Mesothelial cell of epicardium (in vitro differentiated cells): ENCODE measurements around the gene ERC1. TPM values are rescaled to one million over a fixed set of nuclear protein-coding genes. Genes with fewer than 3 reads are reported as not detected.

Experiments
- DNase-seq, 2 experiments: peaks; one replicate each; pipeline ENCODE4 v3.0.0; 2021; ENCODE audit warnings: low spot score in 2 of 2; ENCODE audit not compliant: unreplicated experiment in 2 of 2
- H3K27ac Mint-ChIP-seq: 2 replicates; pipeline ENCODE4 v1.8.0; 2021; ENCODE audit warnings: mixed read lengths
- H3K27me3 Mint-ChIP-seq: 2 replicates; pipeline ENCODE4 v1.8.0; 2021; ENCODE audit warnings: low read depth, mixed read lengths
- H3K36me3 Mint-ChIP-seq: 2 replicates; pipeline ENCODE4 v1.8.0; 2021; ENCODE audit warnings: mixed read lengths
- H3K4me1 Mint-ChIP-seq: 2 replicates; pipeline ENCODE4 v1.8.0; 2021; ENCODE audit warnings: mixed read lengths
- H3K4me3 Mint-ChIP-seq: 2 replicates; pipeline ENCODE4 v1.8.0; 2021; ENCODE audit warnings: mild to moderate bottlenecking, moderate library complexity, mixed read lengths
- H3K9me3 Mint-ChIP-seq: 2 replicates; pipeline ENCODE4 v1.8.0; 2021; ENCODE audit warnings: mixed read lengths
- total RNA-seq: library from RNA; stranded (reverse); gene quantifications from 3 replicates; pipeline ENCODE4 v1.2.1, GENCODE V29; 2021
- TF ChIP-seq, protein P1 (sequence below): fragments of 200-600 bp; sonication (generic); IDR thresholded peaks from one replicate; pipeline ENCODE4 v1.5.0; 2021; ENCODE audit warnings: antibody characterized with exemption; ENCODE audit not compliant: unreplicated experiment

The ERC1 gene
- total RNA-seq = 65.6 to 69.0 TPM (median 66.1 TPM) in 3 replicates

DNA sequence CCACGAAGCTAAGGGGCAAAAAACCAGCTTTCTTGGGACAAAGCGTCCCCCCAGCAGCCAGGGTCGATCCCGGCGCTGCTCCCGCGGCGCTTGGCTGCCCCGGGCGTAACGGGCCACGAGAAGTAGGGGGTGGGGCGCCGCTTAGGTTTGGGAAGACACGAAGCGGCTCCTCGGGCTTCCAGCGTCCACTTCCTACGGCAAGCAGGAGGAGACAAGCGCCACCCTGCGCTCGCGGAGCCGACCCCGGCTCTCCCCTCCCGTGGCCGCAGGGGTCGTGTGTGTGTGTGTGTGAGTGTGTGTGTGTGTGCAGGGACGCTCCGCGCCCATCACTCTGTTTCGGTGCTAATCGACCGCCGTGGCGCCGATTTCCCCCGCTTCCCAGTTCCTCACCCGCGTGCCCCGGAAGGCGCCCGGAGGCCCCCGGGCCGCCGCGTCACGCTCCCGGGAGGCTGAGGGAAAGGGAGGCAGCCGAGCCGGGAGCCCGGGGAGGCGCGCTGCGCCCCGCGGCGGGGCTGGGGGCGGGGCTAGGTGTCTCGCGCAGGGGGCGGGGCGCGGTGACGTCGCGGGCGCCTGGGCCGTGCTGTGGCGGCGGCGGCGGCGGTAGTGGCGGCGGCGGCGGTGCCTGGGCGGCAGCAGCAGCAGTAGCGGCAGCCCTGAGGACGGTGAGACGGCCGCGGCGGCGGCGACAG is at the start of gene ERC1:
TSS of gene ERC1 (plus strand) at position 563 of the 689 bp plus-strand sequence. CDS start 36,681 bp downstream, outside the sequence.
- TF ChIP-seq, protein P1, sequence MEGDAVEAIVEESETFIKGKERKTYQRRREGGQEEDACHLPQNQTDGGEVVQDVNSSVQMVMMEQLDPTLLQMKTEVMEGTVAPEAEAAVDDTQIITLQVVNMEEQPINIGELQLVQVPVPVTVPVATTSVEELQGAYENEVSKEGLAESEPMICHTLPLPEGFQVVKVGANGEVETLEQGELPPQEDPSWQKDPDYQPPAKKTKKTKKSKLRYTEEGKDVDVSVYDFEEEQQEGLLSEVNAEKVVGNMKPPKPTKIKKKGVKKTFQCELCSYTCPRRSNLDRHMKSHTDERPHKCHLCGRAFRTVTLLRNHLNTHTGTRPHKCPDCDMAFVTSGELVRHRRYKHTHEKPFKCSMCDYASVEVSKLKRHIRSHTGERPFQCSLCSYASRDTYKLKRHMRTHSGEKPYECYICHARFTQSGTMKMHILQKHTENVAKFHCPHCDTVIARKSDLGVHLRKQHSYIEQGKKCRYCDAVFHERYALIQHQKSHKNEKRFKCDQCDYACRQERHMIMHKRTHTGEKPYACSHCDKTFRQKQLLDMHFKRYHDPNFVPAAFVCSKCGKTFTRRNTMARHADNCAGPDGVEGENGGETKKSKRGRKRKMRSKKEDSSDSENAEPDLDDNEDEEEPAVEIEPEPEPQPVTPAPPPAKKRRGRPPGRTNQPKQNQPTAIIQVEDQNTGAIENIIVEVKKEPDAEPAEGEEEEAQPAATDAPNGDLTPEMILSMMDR = no peak
- peak within 1 kb of the TSS; percentile 95 for H3K27ac Mint-ChIP-seq
- no peaks in the 10 kb centered on the region for H3K27me3 Mint-ChIP-seq
- no peaks in the 10 kb centered on the region for H3K36me3 Mint-ChIP-seq
- no peaks in the 10 kb centered on the region for H3K9me3 Mint-ChIP-seq
- peak; percentile 83 to 90 for DNase-seq
- H3K4me3 Mint-ChIP-seq = peak within 1 kb of the TSS; percentile 87
- peaks cover 36% of the 10 kb centered on the region for H3K4me1 Mint-ChIP-seq

GRCh38 chr12:943051-943450 is 48.0 kb upstream of the ERC1 start:
- DNase-seq = no peak
- Mint-ChIP-seq H3K27ac (no peak overlapping the region), H3K36me3 (peaks cover 28% of the 10 kb centered on the region), H3K27me3 (no peaks in the 10 kb centered on the region), H3K4me1 (peaks cover 4% of the 10 kb centered on the region), H3K9me3 (no peaks in the 10 kb centered on the region), H3K4me3 (no peak overlapping the region)
- TF ChIP-seq, protein P1 = no peak

GRCh38 chr12:944211-944610 is 46.8 kb upstream of the ERC1 start:
- Mint-ChIP-seq H3K4me3 (no peak overlapping the region), H3K27me3 (no peaks in the 10 kb centered on the region), H3K27ac (no peak overlapping the region), H3K36me3 (peaks cover 21% of the 10 kb centered on the region), H3K4me1 (peaks cover 12% of the 10 kb centered on the region), H3K9me3 (no peaks in the 10 kb centered on the region)
- TF ChIP-seq, protein P1 = no peak
- DNase-seq = no peak

DNA sequence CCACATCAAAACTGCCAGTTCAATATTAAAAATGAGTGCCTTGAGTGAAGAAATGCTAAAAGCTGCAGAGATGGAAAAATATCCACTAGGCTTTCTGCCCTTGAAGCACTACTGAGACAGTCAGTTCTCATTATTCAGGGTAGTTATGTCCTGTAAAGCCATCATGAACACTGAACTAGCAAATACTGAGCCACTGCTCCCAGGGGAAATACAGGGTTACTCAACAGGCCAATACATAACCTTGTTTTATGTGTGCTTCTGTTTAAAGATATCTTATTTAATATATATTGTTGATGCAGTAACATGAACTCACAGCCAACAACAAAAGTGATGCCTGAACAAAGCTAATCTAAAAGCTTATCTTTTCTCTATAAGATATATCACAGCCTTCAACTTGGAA is 44.8 kb upstream of the ERC1 start:
- peak overlapping the region; percentile 84 for H3K27ac Mint-ChIP-seq
- no peaks in the 10 kb centered on the region for H3K9me3 Mint-ChIP-seq
- peaks cover 6% of the 10 kb centered on the region for H3K36me3 Mint-ChIP-seq
- peaks cover 12% of the 10 kb centered on the region for H3K4me1 Mint-ChIP-seq
- TF ChIP-seq, protein P1 = no peak
- H3K4me3 Mint-ChIP-seq = no peak overlapping the region
- no peak for DNase-seq
- H3K27me3 Mint-ChIP-seq = no peaks in the 10 kb centered on the region

DNA sequence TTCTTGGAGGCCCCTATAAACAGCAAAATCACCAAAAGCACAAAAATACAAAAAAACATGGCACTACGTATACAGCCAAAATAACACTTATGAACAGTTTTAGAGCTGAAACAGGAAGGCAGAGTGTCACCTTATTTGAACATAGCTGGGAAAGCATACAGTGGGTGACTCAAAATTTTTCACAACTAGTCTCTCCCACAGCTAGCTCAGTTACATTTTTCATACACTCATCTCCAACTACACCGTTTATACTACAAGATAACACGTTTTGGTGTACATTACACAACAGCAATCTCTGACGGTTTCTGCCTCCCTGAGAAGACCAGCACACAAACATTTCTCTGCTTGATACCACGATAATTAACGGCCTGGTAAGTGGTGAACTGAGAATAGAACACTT is 44.4 kb upstream of the ERC1 start:
- Mint-ChIP-seq H3K36me3 (peaks cover 6% of the 10 kb centered on the region), H3K27me3 (no peaks in the 10 kb centered on the region), H3K4me1 (peaks cover 12% of the 10 kb centered on the region), H3K4me3 (no peak overlapping the region), H3K27ac (peak overlapping the region; percentile 84), H3K9me3 (no peaks in the 10 kb centered on the region)
- TF ChIP-seq, protein P1 = no peak
- no peak for DNase-seq
